ENCODE results near the gene STT3B. TPM values are rescaled to one million over a fixed set of nuclear protein-coding genes. Genes with fewer than 3 reads are reported as not detected.
"Not testable (repeated sequence)": the region's sequence is repeated elsewhere in the genome, so short reads cannot be mapped to it uniquely, and the experiment has no call there.

The STT3B gene
- total RNA-seq, 2 donors from 2014 or later = 126 to 199 TPM

GRCh38 chr3:31503456-31503855, 29.3 kb upstream of the STT3B start:
- no peak overlapping the region for H3K4me3 ChIP-seq (ENCODE audit: low read length)
- Mint-ChIP-seq H3K36me3 (ENCODE audit: low read depth) (no peaks in the 10 kb centered on the region), H3K4me1 (peaks cover 23% of the 10 kb centered on the region), H3K27ac (no peak overlapping the region), H3K4me3 (no peak overlapping the region), H3K9me3 (no peaks in the 10 kb centered on the region), H3K27me3 (ENCODE audit: insufficient read depth) (no peaks in the 10 kb centered on the region)
- H3K27me3 ChIP-seq (ENCODE audit: control insufficient read depth, insufficient read depth, low read length, poor library complexity, severe bottlenecking) = no peaks in the 10 kb centered on the region
- DNase-seq = peak; percentile 55
- H3K9me3 ChIP-seq (ENCODE audit: control insufficient read depth, low read length) = no peaks in the 10 kb centered on the region
- H3K27ac ChIP-seq (ENCODE audit: low read depth, low read length) = no peak overlapping the region
- no peak for TF ChIP-seq CTCF (conservative IDR thresholded peaks at IDR 0.05)
- WGBS, 2 experiments (ENCODE audit: insufficient coverage in 1 of 2, insufficient read length in 1 of 2) = 74 to 78% methylated on average over 3 to 4 of the region's 4 CpGs
- H3K36me3 ChIP-seq (ENCODE audit: control insufficient read depth, insufficient read depth, low read length) = no peaks in the 10 kb centered on the region
- H3K4me1 ChIP-seq (ENCODE audit: control insufficient read depth, insufficient read depth, low read length) = peaks cover 10% of the 10 kb centered on the region
- no peak overlapping the region for H3K9ac ChIP-seq (ENCODE audit: extremely low read depth, low read length, poor library complexity, severe bottlenecking)

- no peaks in the 10 kb centered on the region for H3K27me3 ChIP-seq (ENCODE audit: control insufficient read depth, insufficient read depth, low read length, poor library complexity, severe bottlenecking)
Measured at GRCh38 chr3:31504230-31504629, 28.5 kb upstream of the STT3B start.

DNA sequence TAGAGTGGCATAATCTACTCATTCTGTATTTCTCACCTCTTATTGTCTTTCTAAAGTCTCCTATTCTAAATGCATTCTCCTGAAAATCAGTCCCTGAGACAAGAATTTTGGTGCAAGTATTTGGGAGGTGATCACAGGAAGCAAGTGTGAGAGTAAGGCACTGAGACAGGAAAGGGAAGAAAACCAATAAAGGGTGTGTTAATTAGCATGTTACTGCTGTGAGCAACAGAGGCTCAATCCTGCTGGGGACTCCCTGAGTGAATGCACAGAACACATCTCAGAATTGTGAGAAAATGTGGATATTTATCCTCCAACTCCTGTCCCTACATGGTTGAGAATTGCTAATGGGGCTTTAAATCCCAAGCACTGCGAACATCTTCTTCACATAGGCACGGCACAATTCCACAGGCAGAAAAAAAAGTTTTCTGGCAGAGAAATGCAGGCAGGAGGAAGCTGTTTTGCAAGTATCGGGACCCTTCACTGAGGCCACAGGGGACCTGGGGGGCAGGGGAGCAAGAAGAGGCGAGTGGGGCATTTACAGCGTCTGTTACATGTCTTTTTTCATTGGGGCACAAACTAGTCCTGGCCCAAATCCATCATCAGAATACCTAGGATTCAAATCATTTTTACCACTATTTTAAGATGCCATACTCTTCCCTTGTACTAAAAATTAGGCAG, 27.2 kb upstream of the STT3B start:
- no peak for TF ChIP-seq CTCF (conservative IDR thresholded peaks at IDR 0.05)
- Mint-ChIP-seq H3K36me3 (ENCODE audit: low read depth) (no peaks in the 10 kb centered on the region), H3K4me1 (peaks cover 23% of the 10 kb centered on the region), H3K4me3 (peak overlapping the region; percentile 10), H3K27ac (peak overlapping the region; percentile 45), H3K9me3 (no peaks in the 10 kb centered on the region), H3K27me3 (ENCODE audit: insufficient read depth) (no peaks in the 10 kb centered on the region)
- peak; percentile 68 for DNase-seq
- no peaks in the 10 kb centered on the region for H3K9me3 ChIP-seq (ENCODE audit: control insufficient read depth, low read length)
- H3K36me3 ChIP-seq (ENCODE audit: control insufficient read depth, insufficient read depth, low read length) = no peaks in the 10 kb centered on the region
- H3K9ac ChIP-seq (ENCODE audit: extremely low read depth, low read length, poor library complexity, severe bottlenecking) = no peak overlapping the region
- H3K27ac ChIP-seq (ENCODE audit: low read depth, low read length) = no peak overlapping the region
- no peak overlapping the region for H3K4me3 ChIP-seq (ENCODE audit: low read length)
- H3K27me3 ChIP-seq (ENCODE audit: control insufficient read depth, insufficient read depth, low read length, poor library complexity, severe bottlenecking) = no peaks in the 10 kb centered on the region
- WGBS, 2 experiments (ENCODE audit: insufficient coverage in 1 of 2, insufficient read length in 1 of 2) = 16 to 28% methylated on average over 3 to 5 of the region's 5 CpGs
- peaks cover 10% of the 10 kb centered on the region for H3K4me1 ChIP-seq (ENCODE audit: control insufficient read depth, insufficient read depth, low read length)

More at GRCh38 chr3:31504230-31504629, 28.5 kb upstream of the STT3B start:
- Histone ChIP-seq H3K9ac (ENCODE audit: extremely low read depth, low read length, poor library complexity, severe bottlenecking) (no peak overlapping the region), H3K27ac (ENCODE audit: low read depth, low read length) (no peak overlapping the region), H3K4me3 (ENCODE audit: low read length) (no peak overlapping the region), H3K4me1 (ENCODE audit: control insufficient read depth, insufficient read depth, low read length) (peaks cover 10% of the 10 kb centered on the region), H3K9me3 (ENCODE audit: control insufficient read depth, low read length) (no peaks in the 10 kb centered on the region), H3K36me3 (ENCODE audit: control insufficient read depth, insufficient read depth, low read length) (no peaks in the 10 kb centered on the region)
- no peak for TF ChIP-seq CTCF (conservative IDR thresholded peaks at IDR 0.05)
- Mint-ChIP-seq H3K4me1 (peaks cover 23% of the 10 kb centered on the region), H3K27me3 (ENCODE audit: insufficient read depth) (no peaks in the 10 kb centered on the region), H3K27ac (no peak overlapping the region), H3K9me3 (no peaks in the 10 kb centered on the region), H3K36me3 (ENCODE audit: low read depth) (no peaks in the 10 kb centered on the region), H3K4me3 (no peak overlapping the region)
- DNase-seq = no peak
- 97 to 100% methylated on average over 2 to 3 of the region's 3 CpGs for WGBS, 2 experiments (ENCODE audit: insufficient coverage in 1 of 2, insufficient read length in 1 of 2)

GRCh38 chr3:31506515-31506914, 26.2 kb upstream of the STT3B start:
- H3K4me1 ChIP-seq (ENCODE audit: control insufficient read depth, insufficient read depth, low read length) = peaks cover 10% of the 10 kb centered on the region
- not testable (repeated sequence) for H3K9ac ChIP-seq (ENCODE audit: extremely low read depth, low read length, poor library complexity, severe bottlenecking); H3K9me3 ChIP-seq (ENCODE audit: control insufficient read depth, low read length); H3K27me3 ChIP-seq (ENCODE audit: control insufficient read depth, insufficient read depth, low read length, poor library complexity, severe bottlenecking); H3K36me3 ChIP-seq (ENCODE audit: control insufficient read depth, insufficient read depth, low read length); H3K27me3 Mint-ChIP-seq (ENCODE audit: insufficient read depth); H3K36me3 Mint-ChIP-seq (ENCODE audit: low read depth); H3K4me3 Mint-ChIP-seq; H3K27ac ChIP-seq (ENCODE audit: low read depth, low read length); H3K9me3 Mint-ChIP-seq; H3K4me3 ChIP-seq (ENCODE audit: low read length); DNase-seq
- peaks cover 23% of the 10 kb centered on the region for H3K4me1 Mint-ChIP-seq
- 69 to 79% methylated on average over 4 to 7 of the region's 7 CpGs for WGBS, 2 experiments (ENCODE audit: insufficient coverage in 1 of 2, insufficient read length in 1 of 2)
- H3K27ac Mint-ChIP-seq = peak overlapping the region; percentile 1
